GM08714 (cell line): ENCODE results near the gene LZTS2.

Experiments used
- H3K4me3 ChIP-seq: fragments of 200-500 bp; sonication (Bioruptor generic); 2 replicates; pipeline ENCODE4 v1.5.1; 2014; ENCODE audit warnings: mild to moderate bottlenecking, low read length, inconsistent platforms
- ZNF274 ChIP-seq: IDR thresholded peaks from 2 replicates; pipeline ENCODE4 v1.6.1; 2012; ENCODE audit warnings: mild to moderate bottlenecking, low read depth, low read length

LZTS2 gene

DNA sequence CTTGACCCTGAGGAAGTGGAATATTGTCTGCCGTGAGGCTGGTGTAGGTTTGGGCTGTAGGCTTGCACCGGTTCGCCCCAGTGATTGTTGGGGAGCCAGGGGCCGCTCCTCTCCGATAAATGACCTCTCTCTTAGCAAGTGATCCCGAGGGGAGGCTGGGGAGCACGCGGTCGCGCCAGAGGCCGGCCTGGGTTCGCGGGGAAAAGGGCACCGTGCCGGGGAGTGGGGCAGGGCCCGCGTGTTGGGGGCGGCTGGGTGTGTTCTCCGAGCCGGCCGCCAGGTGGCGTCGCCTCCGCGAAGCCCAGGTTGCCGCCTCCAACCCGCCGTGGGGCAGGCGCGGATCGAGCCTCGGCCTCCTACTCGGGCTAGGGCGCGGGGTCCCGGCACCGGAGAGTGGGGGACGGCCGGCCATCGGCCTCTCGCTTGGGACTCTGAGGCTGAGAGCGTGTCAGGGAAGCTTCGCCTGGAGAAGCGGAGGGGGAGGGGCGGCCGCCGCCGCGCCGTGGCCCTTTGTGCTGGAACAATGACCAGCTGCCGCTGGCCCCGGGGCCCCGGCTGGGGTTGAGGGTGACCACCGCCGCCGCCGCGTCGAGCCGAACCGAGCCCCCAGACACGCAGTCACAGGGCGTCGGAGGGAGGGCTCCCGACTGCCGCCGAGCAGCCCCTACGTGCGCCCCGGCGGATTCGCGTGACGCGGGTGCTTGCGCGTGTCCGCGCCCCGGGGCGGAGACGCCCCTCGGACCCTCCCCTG, 442 bp upstream of the LZTS2 start:
- peak overlapping the region; percentile 77; the same call in 1 of the 2 replicates for H3K4me3 ChIP-seq
- TF ChIP-seq ZNF274 = no peak

DNA sequence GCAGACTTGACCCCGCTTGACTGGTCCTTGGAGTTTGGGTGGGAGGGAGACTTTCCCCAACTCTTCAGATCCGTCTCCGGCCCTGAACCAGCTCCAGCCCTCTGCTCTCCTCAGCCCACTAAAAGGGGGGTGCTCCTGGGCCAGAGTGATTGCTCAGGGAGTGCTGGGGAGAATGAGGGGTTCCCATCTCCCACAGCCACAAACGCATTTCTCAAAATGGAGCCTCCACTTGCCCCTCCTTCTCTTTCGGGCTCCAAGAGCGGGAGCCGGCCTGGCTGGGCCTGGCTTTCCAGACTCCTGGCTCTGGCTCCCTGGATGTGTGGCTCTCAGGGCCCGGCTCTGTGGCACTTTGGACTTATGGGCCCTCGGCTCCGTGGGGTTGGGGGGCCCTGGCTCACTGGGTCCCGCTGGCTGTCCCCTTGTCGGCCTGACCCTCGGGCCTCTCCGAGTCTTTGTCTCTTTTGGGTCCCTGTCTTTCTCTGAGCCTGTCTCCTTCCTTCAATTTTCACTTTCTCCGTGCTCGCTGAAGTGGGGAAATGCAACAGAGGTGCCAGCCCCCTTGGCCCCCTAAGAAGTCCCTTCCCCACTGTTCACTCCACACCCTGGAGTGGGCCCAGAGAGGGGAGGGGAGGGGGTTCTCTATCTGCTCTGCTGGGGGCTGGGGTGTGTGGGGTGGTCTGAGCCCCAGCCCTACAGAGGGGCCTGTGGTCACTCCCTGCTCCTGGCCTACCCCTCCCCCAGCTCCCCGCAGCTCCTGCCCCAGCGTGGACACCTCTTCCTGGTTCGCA, 713 bp downstream of the LZTS2 start:
- TF ChIP-seq ZNF274 = no peak
- peak overlapping the region; percentile 77 for H3K4me3 ChIP-seq

DNA sequence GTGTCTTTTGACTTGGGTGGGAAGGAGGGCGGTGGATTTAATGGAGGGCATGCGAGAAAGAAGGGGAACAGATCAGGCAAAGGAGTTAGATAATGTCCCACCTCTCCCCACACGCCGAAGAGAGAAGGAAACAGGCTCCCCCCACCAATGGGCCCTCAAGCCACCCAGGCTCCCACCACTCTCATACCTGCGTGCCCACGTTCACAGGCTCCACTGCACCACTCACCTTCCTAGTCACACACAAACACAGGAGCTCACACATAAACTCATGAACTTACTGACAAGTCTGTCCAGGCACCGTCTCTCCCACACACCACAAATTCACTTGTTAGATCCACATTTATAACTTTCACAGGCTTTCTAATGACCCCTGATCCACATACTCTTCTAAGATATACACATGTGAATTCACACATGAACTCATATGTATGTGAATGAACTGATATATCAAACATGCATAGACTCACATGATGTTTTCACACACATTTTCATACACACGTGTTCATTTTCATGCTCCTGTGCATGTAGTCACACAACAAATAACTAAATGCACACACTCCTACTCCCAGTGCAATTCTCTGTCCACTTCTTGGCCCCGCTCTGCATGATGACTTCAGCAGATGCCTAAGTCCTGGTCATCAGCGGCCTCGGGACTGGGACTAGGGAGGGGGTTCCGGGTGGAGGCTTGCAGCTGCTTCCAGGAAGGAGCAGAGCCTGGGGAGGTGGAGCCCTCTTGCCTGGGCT, 1.5 kb downstream of the LZTS2 start:
- no peak for TF ChIP-seq ZNF274
- no peak overlapping the region; the same call in 1 of the 2 replicates for H3K4me3 ChIP-seq

- H3K4me3 ChIP-seq = no peak overlapping the region
- TF ChIP-seq ZNF274 = no peak
These were observed 2.0 kb downstream of the LZTS2 start for GRCh38 chr10:101001659-101002035.

DNA sequence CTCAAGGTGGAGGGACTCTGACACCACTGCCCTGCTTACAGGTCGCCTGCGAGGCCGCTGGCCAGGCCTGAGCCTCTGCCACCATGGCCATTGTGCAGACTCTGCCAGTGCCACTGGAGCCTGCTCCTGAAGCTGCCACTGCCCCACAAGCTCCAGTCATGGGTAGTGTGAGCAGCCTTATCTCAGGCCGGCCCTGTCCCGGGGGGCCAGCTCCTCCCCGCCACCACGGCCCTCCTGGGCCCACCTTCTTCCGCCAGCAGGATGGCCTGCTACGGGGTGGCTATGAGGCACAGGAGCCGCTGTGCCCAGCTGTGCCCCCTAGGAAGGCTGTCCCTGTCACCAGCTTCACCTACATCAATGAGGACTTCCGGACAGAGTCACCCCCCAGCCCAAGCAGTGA, 2.8 kb downstream of the LZTS2 start:
- no peak overlapping the region for H3K4me3 ChIP-seq
- TF ChIP-seq ZNF274 = no peak

DNA sequence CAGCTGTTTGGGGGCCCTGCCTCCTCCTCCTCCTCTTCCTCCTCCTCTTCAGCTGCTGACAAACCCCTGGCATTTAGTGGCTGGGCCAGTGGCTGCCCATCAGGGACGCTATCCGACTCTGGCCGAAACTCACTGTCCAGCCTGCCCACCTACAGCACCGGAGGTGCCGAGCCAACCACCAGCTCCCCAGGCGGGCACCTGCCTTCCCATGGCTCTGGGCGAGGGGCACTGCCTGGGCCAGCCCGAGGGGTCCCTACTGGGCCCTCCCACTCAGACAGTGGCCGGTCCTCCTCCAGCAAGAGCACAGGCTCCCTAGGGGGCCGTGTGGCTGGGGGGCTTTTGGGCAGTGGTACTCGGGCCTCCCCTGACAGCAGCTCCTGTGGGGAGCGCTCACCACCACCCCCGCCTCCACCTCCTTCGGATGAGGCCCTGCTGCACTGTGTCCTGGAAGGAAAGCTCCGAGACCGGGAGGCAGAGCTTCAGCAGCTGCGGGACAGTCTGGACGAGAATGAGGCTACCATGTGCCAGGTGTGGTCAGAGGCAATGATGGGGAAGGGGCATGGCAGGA, 4.1 kb downstream of the LZTS2 start:
- no peak for TF ChIP-seq ZNF274
- H3K4me3 ChIP-seq = no peak overlapping the region

DNA sequence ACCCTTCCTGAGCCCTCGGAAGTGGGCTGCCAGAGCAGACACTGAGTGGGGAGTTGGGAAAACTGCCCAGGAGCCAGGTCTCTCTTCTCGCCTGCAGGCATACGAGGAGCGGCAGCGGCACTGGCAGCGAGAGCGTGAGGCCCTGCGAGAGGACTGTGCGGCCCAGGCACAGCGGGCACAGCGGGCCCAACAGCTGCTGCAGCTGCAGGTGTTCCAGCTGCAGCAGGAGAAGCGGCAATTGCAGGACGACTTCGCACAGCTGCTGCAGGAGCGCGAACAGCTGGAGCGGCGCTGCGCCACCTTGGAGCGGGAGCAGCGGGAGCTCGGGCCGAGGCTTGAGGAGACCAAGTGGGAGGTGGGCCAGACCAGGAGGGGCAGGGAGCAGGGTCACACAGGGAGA, 5.8 kb downstream of the LZTS2 start:
- TF ChIP-seq ZNF274 = no peak
- H3K4me3 ChIP-seq = no peak overlapping the region

- no peak overlapping the region for H3K4me3 ChIP-seq
- no peak for TF ChIP-seq ZNF274
These were observed 6.4 kb downstream of the LZTS2 start for GRCh38 chr10:101005869-101006567.

- H3K4me3 ChIP-seq = no peak overlapping the region
- no peak for TF ChIP-seq ZNF274
These were observed 7.0 kb downstream of the LZTS2 start for GRCh38 chr10:101006593-101007098.

GRCh38 chr10:101007099-101007711, 7.6 kb downstream of the LZTS2 start:
- H3K4me3 ChIP-seq = no peak overlapping the region
- no peak for TF ChIP-seq ZNF274

GRCh38 chr10:101007915-101008822, 8.6 kb downstream of the LZTS2 start:
- no peak overlapping the region for H3K4me3 ChIP-seq
- no peak for TF ChIP-seq ZNF274

- no peak for TF ChIP-seq ZNF274
- no peak overlapping the region for H3K4me3 ChIP-seq
These were observed 9.3 kb downstream of the LZTS2 start for GRCh38 chr10:101008823-101009423.
